GM21529 (cell line): Measurements from ENCODE around the gene KCNIP4.

Experiments used
- ATAC-seq: cut with Tn5 transposase; IDR thresholded peaks from one replicate; pipeline ENCODE4 v1.9.1; 2021; ENCODE audit not compliant: unreplicated experiment

Gene KCNIP4

DNA sequence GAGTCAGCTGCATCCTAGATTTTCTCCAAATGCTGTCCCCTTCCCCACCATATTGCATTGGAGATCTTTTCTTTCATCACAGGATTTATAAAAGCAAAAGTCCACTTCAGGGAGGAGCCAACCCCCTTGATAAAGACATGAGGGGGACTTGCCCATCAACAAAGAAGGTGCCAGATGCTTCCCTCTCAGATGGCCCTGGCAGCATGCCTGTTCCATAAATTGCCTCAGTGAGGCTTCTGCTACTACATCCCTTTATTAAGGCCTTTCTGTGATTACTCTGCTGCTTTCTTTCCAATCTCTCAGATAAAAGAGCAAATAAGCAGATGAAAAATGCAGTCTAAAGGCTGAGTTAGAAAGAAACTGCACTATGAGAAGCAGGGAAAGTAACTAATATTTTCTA, 736.7 kb downstream of the KCNIP4 start:
- no peak for ATAC-seq

GRCh38 chr4:21209860-21210259, 738.7 kb downstream of the KCNIP4 start:
- no peak for ATAC-seq

GRCh38 chr4:21205821-21206531, 742.6 kb downstream of the KCNIP4 start:
- ATAC-seq: no peak

DNA sequence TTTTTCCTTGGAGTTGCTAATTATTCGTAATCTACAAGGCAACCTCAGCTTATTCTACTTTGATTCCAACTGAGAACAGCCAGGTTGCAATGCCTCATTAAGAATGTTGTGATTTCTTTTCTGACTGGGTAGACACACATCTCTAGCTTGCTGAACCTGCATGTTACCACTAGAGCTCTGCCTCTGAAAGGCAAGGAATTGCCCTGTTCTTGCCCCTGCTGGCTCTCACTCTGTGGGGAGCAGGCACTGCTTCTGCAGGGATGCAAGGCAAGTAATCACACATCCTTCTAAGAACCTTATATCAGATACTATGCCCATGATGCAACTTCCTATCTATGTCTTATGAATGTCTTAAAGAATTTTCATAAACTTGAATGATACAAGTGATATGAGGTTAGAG, 745.2 kb downstream of the KCNIP4 start:
- ATAC-seq: no peak

DNA sequence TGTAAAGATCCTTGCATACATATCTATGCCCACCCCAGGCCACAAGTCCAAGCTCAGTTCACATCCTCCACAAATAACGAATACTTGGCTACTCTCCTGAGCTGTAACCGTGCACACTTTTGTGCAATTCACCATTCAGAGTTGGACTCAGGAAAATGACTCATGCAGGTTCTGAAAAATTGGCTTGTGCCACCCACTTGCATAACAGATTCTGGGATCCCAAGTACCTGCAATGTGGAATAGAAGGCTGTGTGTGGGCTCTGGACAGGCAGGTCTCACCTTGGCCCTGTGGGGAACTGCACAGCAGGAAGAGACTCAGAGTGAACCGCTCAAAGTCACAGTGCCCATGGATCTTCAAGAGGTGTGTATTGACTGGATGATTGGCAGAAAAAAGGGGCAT, 745.6 kb downstream of the KCNIP4 start:
- ATAC-seq: no peak

DNA sequence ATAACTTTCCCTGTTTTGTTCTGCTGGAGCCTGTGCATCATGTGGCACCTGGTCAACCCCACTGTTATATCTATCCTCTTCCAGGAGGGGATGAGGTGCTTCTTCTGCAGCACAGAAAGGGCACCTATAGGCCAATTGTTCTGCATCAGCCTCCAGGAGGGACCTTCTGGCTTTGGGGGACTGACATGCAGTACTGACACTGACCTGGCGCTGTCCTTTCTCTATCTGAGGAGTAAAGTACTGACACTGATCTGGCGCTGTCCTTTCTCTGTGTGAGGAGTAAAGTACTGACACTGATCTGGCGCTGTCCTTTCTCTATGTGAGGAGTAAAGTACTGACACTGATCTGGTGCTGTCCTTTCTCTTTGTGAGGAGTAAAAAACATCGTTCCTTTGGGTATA, 749.9 kb downstream of the KCNIP4 start:
- no peak for ATAC-seq

GRCh38 chr4:21195682-21196081, 752.9 kb downstream of the KCNIP4 start:
- no peak for ATAC-seq

- no peak for ATAC-seq
Observed at GRCh38 chr4:21192367-21192766, 756.2 kb downstream of the KCNIP4 start.

DNA sequence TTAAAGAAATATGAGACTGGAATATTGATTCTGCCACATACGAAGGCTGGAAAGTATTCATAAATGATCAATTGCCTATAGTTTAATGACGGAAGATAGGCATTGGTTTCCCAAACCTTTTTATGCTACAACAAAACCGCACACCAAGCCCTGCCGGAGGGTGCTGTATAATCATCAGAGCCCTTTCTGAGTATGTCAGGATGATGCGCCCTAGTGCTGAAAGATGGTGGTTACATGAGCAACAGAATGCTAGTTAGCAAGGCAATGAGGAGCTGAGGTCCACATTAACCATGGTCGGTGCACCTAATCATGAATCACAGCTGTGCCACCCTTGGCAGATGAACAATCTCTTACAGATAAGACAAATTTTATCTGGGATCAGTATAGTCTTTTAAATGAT, 757.3 kb downstream of the KCNIP4 start:
- ATAC-seq: no peak

- no peak for ATAC-seq
Observed at GRCh38 chr4:21184788-21185187, 763.8 kb downstream of the KCNIP4 start.

DNA sequence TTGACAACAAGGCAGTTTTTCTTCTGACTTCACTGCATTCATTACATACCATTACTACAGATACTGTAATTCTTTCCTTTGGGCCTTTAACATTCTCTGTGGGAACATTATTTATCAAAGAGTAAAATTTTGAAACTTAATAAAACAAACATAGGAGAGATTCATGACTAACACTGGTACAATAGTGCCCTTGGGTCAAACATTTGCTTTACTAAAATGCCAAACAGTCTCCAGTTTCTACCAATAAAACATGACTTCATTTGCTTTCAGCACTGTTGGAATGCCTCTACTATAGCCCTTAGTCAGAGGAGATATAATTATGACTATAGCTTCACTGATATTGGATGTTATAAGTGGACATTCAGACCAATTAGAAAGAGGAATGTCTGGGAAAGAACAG, 766.9 kb downstream of the KCNIP4 start:
- ATAC-seq: no peak

DNA sequence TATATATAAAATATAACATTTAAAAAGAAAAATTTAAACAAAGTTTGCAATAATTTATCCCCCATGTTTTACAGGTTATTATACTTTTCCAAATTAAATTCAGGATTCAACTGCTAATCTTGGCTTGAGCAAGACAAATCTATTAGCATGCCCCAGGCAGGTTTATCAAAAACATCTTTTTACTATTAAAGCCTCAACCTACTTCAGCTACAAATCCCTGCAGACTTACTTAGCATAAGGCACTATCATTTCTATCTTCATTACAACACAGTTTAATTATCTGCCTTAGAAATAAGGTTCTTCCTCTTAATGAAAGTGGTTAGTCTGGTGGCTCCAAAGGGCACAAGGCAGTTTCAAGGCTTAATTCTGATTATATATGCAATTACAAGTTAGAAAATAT, 770.7 kb downstream of the KCNIP4 start:
- ATAC-seq: no peak

GRCh38 chr4:21177092-21177491, 771.5 kb downstream of the KCNIP4 start:
- no peak for ATAC-seq

GRCh38 chr4:21167711-21168110, 780.9 kb downstream of the KCNIP4 start:
- no peak for ATAC-seq

DNA sequence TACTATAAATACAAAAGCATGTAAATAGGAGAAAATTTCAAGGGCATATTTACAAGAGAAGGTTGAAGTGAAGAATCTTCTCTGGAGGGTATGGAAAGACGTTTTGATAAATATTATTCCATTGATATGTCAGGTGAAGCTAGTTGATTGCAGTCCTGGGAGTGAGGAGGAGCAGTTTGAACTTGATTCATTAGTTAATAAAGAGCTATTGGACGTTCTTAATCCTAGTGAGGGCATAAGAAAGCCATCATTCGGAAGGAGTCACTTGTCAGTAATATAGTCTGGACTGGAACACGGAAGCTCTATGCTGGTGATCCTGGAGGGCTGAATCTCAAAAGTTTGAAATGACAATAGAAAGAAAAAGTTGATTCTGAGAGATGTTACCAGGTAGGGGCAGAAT, 793.2 kb downstream of the KCNIP4 start:
- no peak for ATAC-seq

GRCh38 chr4:21139327-21139726, 809.2 kb downstream of the KCNIP4 start:
- no peak for ATAC-seq

DNA sequence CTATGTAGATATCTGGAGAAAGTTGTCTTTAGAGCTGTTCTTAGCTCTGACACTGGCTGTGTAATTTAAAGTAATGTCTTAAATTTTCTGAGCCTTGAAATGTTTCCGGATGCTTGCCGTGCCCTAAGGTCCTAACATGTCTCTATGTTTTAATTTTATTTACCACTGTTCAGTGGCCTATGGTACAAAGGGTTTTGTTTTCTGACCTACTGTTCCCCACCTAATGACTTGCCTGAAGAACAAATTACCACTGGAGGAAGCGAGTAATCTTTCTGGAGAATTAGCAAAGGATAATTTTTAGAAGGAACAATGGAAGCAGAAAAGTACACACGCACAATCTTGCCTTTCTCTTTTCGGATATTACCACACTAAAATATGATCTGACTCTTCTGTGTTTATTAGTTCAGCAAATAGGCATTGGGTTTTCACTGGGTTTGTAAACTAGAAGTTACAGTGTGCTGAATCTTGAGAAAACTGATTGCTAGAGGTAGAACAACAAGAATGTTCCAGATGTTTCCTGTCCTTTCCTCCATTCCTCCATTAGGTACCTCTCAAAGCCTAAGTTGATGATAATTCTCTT, 812.4 kb downstream of the KCNIP4 start:
- no peak for ATAC-seq

GRCh38 chr4:21134994-21135393, 813.6 kb downstream of the KCNIP4 start:
- ATAC-seq: no peak

DNA sequence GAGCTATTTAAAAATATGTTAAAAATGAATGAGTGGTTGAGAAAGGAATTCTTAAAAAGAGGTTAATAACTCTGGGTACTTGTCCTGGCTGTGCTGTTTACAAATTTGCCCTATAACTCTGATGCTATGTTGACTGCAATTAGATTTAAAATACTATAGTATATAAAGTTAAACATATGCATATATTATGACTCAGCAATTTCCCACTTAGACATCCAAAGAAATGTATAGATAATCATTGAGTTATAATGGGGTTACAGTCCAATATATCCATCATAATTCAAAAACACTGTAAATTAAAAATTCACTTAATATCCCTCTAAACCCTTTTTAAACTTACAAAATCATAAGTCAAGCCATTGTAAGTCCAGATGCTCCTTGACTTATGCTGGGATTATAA, 818.0 kb downstream of the KCNIP4 start:
- no peak for ATAC-seq

DNA sequence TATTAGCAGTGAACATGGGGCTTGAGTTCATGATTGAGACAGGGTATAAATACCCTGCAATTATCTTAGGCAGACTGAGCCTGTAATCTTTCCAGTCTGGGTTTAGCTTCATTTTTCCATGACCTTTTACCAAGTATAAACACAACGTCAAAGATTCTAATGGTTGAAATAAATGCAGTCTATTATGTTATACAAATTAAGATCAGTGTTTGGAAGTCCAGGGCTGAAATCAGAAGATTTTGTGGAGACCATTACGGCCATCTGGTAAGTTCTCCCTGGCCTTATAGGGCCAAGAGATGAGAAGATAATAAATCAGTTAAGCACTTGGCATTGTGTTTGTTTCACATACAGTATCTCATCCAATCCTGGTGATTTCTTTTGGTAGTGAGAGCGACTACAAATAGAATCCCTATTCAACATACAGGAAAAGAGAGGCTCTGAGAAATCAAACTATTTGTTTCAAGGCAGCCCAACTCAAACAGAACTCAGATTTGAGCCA, 822.5 kb downstream of the KCNIP4 start:
- ATAC-seq: no peak

DNA sequence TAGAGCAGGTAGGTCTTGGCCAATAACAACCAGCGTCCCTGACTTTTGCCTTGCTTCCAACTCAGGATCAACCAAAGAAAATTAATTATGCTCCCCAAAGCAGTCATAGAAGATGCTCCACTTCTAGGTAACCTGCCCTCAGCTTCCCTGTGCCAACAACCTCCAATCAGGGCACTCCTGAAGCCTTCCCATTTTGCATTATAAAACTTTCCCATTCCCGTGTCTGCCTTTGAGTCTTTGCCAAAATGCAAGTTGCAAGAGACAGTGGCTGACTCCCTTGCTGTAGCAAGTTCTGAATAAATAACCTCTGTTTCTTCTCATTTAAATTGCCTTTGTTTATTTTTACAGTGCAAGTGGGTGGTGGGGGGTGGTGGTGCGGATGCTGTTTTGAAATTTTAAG, 830.3 kb downstream of the KCNIP4 start:
- ATAC-seq: no peak

DNA sequence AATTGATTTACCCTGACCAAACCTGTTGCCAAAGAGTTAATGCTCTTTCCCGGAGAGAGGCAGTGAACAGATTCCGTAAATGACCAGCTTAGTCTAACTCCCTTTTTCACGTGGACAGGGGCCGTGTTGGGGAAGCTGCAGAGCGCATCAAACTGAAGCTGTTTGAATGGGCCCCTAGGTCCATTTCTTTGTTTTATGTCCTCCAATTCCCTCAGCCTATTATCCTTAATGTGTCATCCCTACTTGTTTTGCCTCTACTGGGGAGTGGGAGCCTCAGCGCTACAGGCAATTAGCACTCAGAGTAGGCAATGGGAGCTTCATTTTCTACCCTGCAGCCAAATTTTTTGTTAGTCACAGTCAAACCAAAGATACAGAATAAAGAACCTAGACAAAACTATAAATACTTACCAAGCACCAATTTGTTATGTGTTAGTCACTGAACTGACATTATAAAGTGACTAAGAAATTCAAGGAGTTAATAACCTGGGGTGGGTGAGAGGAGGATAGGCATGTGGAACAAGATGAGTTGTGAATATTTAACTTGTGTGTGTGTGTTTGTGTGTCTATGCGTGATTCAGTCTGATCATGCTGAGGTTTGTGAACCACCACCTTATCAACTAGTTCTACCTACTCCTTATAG, 830.9 kb downstream of the KCNIP4 start:
- ATAC-seq: no peak
